Activated T-cell treated with anti-CD3 and anti-CD28 coated beads, Interleukin-2, amount 50 U/mL, for 72 hours (primary cell): ENCODE results near the gene CFAP61. TPM values are rescaled to one million over a fixed set of nuclear protein-coding genes. Genes with fewer than 3 reads are reported as not detected.

Experiments used
- ATAC-seq, 2 donors: fragments of 150-1000 bp; cut with Tn5 transposase; replicated peaks in 1 of 2; 2 replicates each; pipeline ENCODE4 v1.10.0; 2021; ENCODE audit warnings: moderate library complexity in 2 of 2, mild to moderate bottlenecking in 1 of 2
- DNase-seq, 2 donors: peaks; one replicate each; pipeline ENCODE4 v3.0.0; 2021 to 2022; ENCODE audit warnings: mixed read lengths in 1 of 2
- H3K27ac Mint-ChIP-seq: one replicate; pipeline ENCODE4 v1.8.0; 2022; ENCODE audit warnings: mild to moderate bottlenecking, moderate library complexity, mixed read lengths
- H3K27me3 Mint-ChIP-seq: one replicate; pipeline ENCODE4 v1.8.0; 2022; ENCODE audit warnings: low read depth, mixed read lengths
- H3K36me3 Mint-ChIP-seq, 2 donors: one replicate each; pipeline ENCODE4 v1.8.0; 2022; ENCODE audit warnings: mixed read lengths in 2 of 2, mild to moderate bottlenecking in 1 of 2; ENCODE audit not compliant: insufficient read depth in 2 of 2
- H3K4me1 Mint-ChIP-seq: one replicate; pipeline ENCODE4 v1.8.0; 2022; ENCODE audit warnings: low read depth, mixed read lengths
- H3K4me3 Mint-ChIP-seq, 2 donors: one replicate each; pipeline ENCODE4 v1.8.0; 2022; ENCODE audit warnings: mild to moderate bottlenecking in 2 of 2, mixed read lengths in 2 of 2, moderate library complexity in 2 of 2
- H3K9me3 Mint-ChIP-seq, 2 donors: one replicate each; pipeline ENCODE4 v1.8.0; 2022; ENCODE audit warnings: mixed read lengths in 2 of 2
- total RNA-seq, 2 donors: library from RNA; stranded (reverse); gene quantifications; one replicate each; pipeline ENCODE4 v1.2.3, GENCODE V29; 2022

CFAP61 gene
- total RNA-seq, 2 donors from 2014 or later, result not detected

GRCh38 chr20:20362774-20363433 is 310.6 kb downstream of the CFAP61 start:
- Mint-ChIP-seq H3K4me1 (peaks cover 57% of the 10 kb centered on the region), H3K27me3 (peaks cover 75% of the 10 kb centered on the region), H3K27ac (no peak overlapping the region), H3K36me3 (peaks cover 0 to 2% of the 10 kb centered on the region in 2 donors), H3K9me3 (no peaks in the 10 kb centered on the region), H3K4me3 (peak overlapping the region; percentile 68 to 82)
- no peak for ATAC-seq
- DNase-seq, result no peak

DNA sequence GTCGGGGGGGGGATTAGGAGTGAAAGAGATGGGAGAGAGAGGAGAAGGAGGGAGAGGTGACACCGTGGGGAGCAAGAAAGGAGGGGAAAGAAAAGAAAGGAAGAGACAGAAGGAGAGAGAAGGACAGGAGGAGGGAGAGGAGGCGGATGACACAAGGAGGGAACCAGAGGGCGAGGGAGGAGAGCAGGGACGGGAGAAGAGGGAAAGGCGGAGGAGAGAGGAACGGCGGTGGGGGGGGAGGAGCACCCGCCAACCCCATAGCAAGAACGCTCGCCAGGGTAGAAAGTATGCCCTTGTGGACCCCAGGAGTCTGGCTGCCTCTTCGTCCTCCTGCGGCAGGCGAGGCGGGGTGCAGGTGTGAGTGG is 311.1 kb downstream of the CFAP61 start:
- peaks cover 75% of the 10 kb centered on the region for H3K27me3 Mint-ChIP-seq
- no peaks in the 10 kb centered on the region for H3K9me3 Mint-ChIP-seq
- DNase-seq, result no peak
- H3K4me1 Mint-ChIP-seq, result peaks cover 57% of the 10 kb centered on the region
- H3K27ac Mint-ChIP-seq, result no peak overlapping the region
- H3K36me3 Mint-ChIP-seq, result peaks cover 0 to 2% of the 10 kb centered on the region in 2 donors
- peak overlapping the region; percentile 68 to 82 for H3K4me3 Mint-ChIP-seq
- no peak for ATAC-seq

DNA sequence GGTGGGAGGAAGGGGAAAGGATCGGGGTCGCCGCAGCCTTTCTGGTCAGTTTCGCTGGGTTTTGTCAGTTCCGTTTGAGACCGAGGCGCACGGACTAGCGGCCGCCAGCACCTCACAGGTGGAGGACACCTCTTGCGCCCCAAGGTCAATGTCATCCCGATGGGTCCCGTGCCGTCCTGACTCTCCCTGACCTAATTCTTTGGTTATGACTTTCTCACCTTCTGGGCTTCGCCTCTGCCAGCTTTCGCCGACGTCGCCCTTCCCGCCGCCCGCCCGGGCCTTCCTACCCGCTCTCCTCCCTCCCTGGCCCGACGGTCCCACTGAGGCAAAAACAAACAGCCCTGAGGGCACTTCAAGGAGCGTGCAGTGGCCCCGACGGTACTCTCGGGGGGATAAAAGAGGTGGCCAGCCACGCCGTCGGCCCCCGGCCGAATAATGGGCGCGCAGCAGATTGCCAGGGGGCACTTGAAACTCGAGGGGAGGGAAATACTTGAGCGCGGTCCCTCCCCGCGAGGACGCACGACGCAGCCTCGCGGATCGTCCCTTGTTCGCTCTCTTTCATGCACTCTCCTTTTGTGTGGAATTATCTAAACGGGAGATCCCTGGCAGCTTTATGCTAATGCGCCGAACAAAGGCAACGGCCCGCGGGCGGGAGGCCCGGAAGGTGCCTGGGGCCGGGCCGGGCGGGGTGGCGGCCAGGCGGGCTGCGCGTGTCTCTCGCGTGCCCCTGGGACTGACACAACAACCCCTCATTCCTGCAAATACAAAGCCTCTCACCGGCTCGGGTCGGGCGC is 311.7 kb downstream of the CFAP61 start:
- Mint-ChIP-seq H3K27ac (no peak overlapping the region), H3K4me3 (peak overlapping the region; percentile 68 to 82), H3K27me3 (peaks cover 75% of the 10 kb centered on the region), H3K9me3 (no peaks in the 10 kb centered on the region), H3K4me1 (peaks cover 57% of the 10 kb centered on the region), H3K36me3 (peaks cover 0 to 2% of the 10 kb centered on the region in 2 donors)
- ATAC-seq (no peak), DNase-seq (peak in 1 of 2 donors; percentile 24)

- no peak overlapping the region for H3K27ac Mint-ChIP-seq
- H3K4me1 Mint-ChIP-seq, result peaks cover 55% of the 10 kb centered on the region
- ATAC-seq, result no peak
- H3K27me3 Mint-ChIP-seq, result peaks cover 73% of the 10 kb centered on the region
- peaks cover under 1 to 2% of the 10 kb centered on the region in 2 donors for H3K36me3 Mint-ChIP-seq
- H3K9me3 Mint-ChIP-seq, result no peaks in the 10 kb centered on the region
- DNase-seq, result peak in 1 of 2 donors; percentile 29
- peak overlapping the region; percentile 74 to 82 for H3K4me3 Mint-ChIP-seq
These were observed 312.5 kb downstream of the CFAP61 start for GRCh38 chr20:20364593-20365479.

GRCh38 chr20:20365480-20366161 is 313.3 kb downstream of the CFAP61 start:
- ATAC-seq (no peak), DNase-seq (peak in 1 of 2 donors; percentile 34)
- Mint-ChIP-seq H3K36me3 (peaks cover 3 to 4% of the 10 kb centered on the region in 2 donors), H3K9me3 (no peaks in the 10 kb centered on the region), H3K4me3 (peak overlapping the region; percentile 74 to 82), H3K27me3 (peaks cover 71% of the 10 kb centered on the region), H3K4me1 (peaks cover 53% of the 10 kb centered on the region), H3K27ac (peak overlapping the region; percentile 50)

DNA sequence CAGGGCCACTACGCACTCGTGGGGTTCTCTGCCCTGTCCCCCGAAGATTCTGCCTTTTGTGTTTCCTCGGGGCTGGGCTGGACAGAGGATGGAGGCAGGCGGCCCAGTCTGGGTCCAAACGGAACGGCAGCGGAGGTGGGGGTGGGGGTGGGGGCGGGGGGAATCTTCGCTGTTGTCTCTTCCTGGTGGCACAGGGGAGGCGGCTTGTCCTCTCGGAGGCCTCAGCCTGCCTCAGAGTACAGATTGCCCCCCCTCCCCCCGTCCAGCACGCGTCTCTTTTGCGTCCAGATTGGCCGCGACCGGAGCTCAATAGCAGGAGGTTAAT is 314.2 kb downstream of the CFAP61 start:
- H3K4me3 Mint-ChIP-seq, result peak overlapping the region; percentile 68 to 73

GRCh38 chr20:20366876-20367574 is 314.7 kb downstream of the CFAP61 start:
- DNase-seq (no peak), ATAC-seq (no peak)
- no peaks in the 10 kb centered on the region for H3K9me3 Mint-ChIP-seq
- H3K36me3 Mint-ChIP-seq, result peaks cover 3 to 4% of the 10 kb centered on the region in 2 donors
- H3K27ac Mint-ChIP-seq, result no peak overlapping the region
- peaks cover 70% of the 10 kb centered on the region for H3K27me3 Mint-ChIP-seq
- peak overlapping the region; percentile 90 to 92 for H3K4me3 Mint-ChIP-seq
- peaks cover 52% of the 10 kb centered on the region for H3K4me1 Mint-ChIP-seq

More for the DNA sequence above, 314.2 kb downstream of the CFAP61 start:
- Mint-ChIP-seq H3K27me3 (peaks cover 70% of the 10 kb centered on the region), H3K36me3 (peaks cover 3 to 4% of the 10 kb centered on the region in 2 donors), H3K9me3 (no peaks in the 10 kb centered on the region), H3K4me1 (peaks cover 54% of the 10 kb centered on the region), H3K27ac (no peak overlapping the region)
- no peak for DNase-seq
- ATAC-seq, result no peak

GRCh38 chr20:20367575-20368417 is 315.5 kb downstream of the CFAP61 start, which contains the start of gene INSM1:
TSS of gene INSM1 (plus strand) at chr20:20368104. CDS start at chr20:20368268, 164 bp downstream.
- ATAC-seq (peak; percentile 55 to 57), DNase-seq (peak; percentile 53 to 54)
- H3K4me1 Mint-ChIP-seq, result peaks cover 53% of the 10 kb centered on the region
- H3K4me3 Mint-ChIP-seq, result peak within 1 kb of the TSS; percentile 90 to 92
- no peaks in the 10 kb centered on the region for H3K9me3 Mint-ChIP-seq
- H3K27ac Mint-ChIP-seq, result no peak within 1 kb of the TSS
- peaks cover 3 to 4% of the 10 kb centered on the region in 2 donors for H3K36me3 Mint-ChIP-seq
- H3K27me3 Mint-ChIP-seq, result peaks cover 70% of the 10 kb centered on the region

GRCh38 chr20:20368418-20369249 is 316.3 kb downstream of the CFAP61 start:
- Mint-ChIP-seq H3K4me3 (peak overlapping the region in 1 of 2 donors; percentile 61), H3K9me3 (no peaks in the 10 kb centered on the region), H3K36me3 (peaks cover 2 to 3% of the 10 kb centered on the region in 2 donors), H3K27me3 (peaks cover 70% of the 10 kb centered on the region), H3K4me1 (peaks cover 50% of the 10 kb centered on the region), H3K27ac (no peak overlapping the region)
- peak; percentile 20 to 32 for DNase-seq
- ATAC-seq, result peak; percentile 33 to 36

DNA sequence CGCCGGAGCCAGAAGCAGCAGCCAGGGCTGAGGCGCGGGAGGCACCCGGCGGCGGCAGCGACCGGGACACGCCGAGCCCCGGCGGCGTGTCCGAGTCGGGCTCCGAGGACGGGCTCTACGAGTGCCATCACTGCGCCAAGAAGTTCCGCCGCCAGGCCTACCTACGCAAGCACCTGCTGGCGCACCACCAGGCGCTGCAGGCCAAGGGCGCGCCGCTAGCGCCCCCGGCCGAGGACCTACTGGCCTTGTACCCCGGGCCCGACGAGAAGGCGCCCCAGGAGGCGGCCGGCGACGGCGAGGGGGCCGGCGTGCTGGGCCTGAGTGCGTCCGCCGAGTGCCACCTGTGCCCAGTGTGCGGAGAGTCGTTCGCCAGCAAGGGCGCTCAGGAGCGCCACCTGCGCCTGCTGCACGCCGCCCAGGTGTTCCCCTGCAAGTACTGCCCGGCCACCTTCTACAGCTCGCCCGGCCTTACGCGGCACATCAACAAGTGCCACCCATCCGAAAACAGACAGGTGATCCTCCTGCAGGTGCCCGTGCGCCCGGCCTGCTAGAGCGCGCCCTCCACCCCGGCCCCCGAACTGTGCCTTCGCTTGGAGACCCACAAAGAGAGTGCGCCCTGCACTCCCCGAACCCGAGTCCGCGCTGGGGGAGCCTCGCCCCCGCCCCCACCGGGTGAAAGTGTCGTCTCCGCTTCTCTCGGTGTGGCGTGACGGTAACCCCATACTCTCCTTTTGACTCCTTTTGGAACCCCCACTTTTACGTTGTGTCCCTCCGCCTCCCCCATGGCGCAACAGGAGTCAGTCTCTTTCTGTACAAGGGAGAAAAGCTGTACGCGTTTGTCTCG is 317.1 kb downstream of the CFAP61 start:
- DNase-seq, result peak; percentile 43 to 55
- H3K27me3 Mint-ChIP-seq, result peaks cover 73% of the 10 kb centered on the region

More for the DNA sequence above, 317.1 kb downstream of the CFAP61 start:
- H3K36me3 Mint-ChIP-seq, result peaks cover 2 to 3% of the 10 kb centered on the region in 2 donors
- no peaks in the 10 kb centered on the region for H3K9me3 Mint-ChIP-seq
- H3K4me3 Mint-ChIP-seq, result peak overlapping the region; percentile 81 to 89
- peaks cover 53% of the 10 kb centered on the region for H3K4me1 Mint-ChIP-seq
- peak; percentile 46 to 55 for ATAC-seq
- H3K27ac Mint-ChIP-seq, result peak overlapping the region; percentile 1
